GM21717 (cell line): ENCODE results near the gene DPYD.

Source experiments
- ATAC-seq: cut with Tn5 transposase; IDR thresholded peaks from one replicate; pipeline ENCODE4 v1.9.1; 2021; ENCODE audit warnings: mild to moderate bottlenecking, moderate library complexity; ENCODE audit not compliant: unreplicated experiment

Gene DPYD

DNA sequence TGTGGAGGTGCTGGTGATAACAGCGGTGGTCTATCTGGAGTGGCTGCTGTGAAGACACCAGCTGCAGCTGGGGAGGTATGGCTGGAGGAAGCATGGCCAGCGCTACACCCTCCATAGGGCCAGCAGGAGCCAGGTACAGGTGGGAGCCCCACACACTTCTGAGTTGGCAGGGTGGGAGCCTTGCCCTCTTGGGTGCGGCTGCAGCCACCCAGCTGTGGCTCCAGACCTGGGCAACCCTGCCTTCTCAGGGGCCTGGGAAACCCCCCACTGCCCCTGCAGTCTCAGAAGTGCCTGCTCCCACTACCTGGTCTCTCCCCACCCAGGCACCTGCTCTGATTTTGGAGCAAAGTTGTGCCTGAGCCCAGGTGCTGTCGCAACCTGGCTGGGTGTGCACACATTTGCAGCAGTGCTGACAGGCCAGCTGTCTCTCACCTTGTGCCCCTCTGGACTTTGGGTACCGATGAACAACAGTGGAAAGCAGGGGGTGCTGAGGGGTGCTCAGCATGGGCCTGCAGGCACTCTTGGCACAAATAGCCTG lies 76.2 kb downstream of the DPYD start:
- no peak for ATAC-seq

DNA sequence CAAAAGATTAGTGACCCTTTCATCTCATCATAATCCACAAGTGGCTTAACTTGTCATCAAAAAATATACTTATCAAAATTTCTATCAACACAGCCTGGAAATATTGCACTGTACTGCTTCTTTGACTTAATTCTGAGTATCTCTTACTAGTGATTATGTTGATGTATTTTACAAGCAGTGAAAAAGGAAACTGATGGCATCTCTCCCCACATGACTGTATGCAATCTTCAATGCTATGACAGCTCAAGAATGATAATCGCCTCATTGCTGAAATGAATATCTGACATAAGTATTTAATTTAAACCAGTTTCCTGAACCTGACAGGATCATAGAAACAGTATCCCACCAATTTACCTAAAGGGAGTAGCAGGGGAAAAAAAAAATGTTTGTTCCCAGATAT lies 79.5 kb downstream of the DPYD start:
- no peak for ATAC-seq

DNA sequence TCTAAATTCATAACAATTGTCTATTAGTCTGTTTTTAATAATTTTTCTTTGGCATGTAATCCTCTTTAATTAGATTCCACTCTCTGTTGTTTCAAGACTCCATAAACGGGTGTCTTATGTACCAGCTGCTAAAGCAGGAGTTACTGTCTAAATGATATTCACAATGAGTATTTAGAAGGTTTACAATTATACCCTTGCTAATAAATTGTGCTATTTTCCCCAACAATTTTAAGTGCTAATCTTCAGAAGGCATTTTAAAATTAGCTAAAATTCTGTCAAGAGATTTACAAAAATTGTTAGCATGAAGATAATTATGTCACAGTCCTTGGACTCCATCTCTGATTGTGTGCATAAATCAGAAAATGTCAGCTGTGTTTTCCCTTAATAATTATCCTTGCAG lies 83.7 kb downstream of the DPYD start:
- no peak for ATAC-seq

DNA sequence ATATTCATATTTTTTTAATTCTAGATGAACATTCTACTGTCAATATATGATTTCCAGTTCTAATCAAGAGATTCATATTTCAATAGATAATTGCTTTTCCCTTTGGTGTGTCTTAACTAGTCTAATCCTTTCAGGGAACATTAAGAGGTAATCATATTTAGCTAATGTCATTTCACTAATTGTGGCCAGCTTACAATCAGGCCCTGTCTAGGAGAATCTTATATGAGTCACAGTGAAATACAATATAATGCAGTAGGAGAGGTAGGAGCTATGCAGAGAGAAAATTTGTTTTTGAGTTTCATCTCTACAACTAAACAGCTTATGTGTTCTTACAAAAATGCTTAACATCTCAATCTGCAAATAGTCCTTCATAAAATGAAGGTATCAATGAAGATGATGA lies 85.9 kb downstream of the DPYD start:
- ATAC-seq = no peak

DNA sequence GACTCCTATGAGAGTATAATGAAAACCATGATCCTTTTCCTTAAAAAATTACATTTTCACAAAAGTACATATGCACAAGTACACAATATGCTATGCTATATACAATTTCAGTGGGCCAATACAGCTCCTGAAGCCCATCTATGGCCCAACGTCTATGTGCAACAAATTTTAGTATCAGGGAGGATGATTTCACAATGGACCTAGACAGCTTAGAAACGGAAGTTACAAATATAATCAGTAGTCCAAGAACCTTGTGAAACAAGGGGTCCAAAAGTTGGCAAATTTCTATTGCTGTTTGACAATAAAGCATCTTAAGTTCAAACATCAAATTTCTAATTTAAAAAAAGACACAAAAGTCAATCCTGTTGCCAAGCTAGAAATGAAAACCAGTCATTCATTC lies 87.0 kb downstream of the DPYD start:
- ATAC-seq = no peak

DNA sequence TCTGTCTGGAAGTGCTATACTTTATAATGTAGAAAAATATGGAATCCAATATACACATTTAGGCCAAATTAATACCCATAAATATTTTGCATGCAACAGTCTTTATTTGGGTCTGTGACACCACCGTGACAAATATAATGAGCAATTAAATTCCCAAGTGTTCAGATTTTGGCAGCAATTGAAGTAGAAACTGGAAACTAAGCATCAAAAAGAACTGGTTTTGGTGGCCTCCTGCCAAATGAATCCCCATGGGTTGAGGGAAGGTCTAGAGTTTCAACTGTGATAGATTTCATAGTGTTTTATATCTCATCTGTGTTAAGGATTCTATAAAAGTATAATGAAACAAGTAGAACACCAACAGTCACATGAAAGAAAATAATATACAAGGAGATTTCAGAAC lies 88.4 kb downstream of the DPYD start:
- ATAC-seq = no peak

DNA sequence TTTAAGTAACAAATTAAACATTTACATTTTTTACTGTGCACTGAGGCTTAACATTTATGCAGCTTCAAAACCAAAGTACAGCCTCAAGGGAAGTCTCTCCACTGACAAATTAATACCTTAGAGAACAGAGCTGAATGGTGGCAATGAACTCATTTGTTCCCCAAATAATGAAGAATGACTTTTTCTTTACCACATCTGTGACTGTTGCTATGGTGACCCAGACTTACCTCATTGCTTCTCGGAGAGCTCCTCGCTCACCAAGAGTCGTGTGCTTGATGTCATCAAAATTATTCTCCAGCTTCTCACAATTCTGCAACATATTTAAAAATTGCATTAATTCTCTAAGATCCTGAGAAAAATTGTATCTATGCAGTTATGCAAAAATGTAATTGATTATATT lies 92.9 kb downstream of the DPYD start:
- ATAC-seq = peak; percentile 62

DNA sequence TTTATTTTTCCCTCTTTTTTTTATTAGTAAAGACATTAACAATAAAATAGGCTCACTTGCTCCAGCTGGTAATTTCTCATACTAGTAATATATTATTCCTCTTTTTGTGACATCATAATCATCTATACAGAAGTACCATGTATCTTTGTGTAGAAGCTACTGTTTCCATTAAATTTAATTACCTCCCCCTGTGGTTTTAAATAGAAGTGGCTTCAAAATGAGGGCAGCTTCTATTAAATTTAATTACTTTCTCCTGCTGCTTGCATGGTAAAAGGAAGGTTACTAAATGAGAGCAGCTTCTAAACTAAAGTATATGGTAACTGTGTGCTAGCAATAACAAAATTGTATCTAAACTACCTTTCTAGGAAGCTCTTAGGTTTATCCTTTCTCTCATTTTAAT lies 94.0 kb downstream of the DPYD start:
- no peak for ATAC-seq

DNA sequence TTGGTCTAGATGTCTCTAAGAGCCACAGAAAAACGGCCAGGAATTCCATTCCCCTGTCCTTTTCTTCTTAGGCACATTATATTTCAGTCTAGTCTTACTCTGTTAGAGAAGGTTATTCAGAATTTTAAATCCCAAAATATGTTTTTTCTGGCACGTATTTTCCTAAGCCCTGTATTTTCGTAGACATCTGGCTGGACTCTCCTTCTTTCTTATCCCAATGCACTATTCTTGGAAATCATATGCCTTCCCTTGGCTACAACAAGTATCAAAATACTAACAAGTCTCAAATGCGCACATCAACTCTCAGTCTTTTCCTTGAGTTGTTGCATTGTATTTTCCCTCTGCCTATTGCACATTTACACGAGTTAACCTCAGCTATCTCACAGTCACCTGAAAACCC lies 96.2 kb downstream of the DPYD start:
- ATAC-seq = no peak

DNA sequence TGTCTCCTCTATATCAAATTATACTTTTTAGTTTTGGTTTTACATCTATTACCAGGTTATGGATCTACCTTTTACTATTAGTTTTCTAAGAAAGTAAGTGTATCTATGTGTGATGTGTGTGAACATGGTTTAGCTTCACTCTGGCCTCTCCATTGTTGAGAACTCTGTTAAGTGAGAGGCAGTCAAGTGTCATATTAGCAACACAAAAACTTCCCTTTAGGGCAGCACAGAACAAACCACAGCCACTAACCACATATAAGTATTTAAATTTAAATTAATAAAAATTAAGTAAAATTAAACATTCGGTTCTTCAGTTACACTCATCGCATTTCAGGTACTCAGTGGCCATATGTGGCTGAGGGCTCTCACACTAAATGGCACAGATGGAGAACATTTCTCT lies 96.6 kb downstream of the DPYD start:
- ATAC-seq = no peak

DNA sequence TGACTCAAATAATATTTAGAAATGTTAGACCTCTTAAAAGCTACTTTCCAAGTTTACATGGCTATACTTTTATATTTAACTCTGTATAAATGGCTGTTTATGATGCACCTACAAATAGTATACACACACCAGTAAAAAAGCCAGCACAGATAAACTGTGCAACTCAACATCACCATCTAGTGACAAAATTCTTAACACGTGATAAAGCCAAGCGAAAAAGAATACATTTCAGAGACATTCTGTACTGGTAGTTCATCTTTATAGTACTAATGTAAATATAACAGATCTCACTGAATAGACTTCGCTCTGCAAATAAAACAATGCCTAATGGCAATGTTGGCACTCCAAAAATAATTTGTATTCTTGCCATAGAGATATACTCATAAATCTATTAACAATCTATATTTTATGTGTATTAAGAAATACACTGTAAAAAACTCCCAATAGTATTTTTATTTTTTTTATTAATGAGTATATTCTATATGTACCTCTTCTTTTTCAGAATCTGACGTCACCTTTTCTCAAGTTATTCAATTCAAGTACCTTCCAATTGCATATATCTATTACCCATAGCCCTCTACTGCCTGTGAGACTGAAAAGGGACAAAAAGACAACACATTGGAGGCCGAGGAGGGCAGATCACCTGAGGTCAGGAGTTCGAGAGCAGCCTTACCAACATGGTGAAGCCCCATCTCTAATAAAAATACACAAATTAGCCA lies 100.2 kb downstream of the DPYD start:
- ATAC-seq = no peak

DNA sequence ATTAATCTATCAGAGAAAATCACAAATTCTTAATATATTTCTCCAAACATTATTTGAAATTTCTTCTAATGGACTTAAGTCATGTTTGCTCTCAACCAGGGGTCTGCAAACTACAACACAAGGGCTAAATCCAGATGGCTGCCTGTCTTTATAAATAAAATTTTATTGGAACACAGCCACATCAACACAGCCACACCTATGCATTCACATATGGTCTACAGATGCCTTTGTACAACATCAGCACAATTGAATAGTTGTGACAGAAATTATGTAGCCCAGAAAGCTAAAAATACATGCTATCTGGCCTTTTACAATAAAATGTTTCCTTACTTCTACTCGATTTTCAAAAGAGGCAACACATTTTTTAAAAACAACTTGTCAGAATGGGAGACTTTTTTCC lies 103.9 kb downstream of the DPYD start:
- ATAC-seq = no peak

DNA sequence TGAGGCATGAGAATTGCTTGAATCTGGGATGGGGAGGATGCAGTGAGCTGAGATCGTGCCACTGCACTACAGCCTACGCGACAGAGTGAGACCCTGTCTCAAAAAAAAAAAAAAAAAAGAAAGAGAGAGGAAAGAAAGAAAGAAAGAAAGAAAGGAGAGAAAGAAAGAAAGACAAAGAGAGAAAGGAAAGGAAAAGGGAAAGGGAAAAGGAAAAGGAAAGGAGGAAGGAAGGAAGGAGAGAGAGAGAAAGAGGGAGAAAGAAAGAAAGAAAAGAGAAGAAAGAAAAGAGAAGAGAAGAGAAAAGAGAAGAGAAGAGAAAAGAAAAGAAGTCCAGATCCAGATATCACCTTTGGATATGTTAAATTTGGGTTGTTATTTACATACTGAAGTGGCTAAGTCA lies 106.0 kb downstream of the DPYD start:
- no peak for ATAC-seq

DNA sequence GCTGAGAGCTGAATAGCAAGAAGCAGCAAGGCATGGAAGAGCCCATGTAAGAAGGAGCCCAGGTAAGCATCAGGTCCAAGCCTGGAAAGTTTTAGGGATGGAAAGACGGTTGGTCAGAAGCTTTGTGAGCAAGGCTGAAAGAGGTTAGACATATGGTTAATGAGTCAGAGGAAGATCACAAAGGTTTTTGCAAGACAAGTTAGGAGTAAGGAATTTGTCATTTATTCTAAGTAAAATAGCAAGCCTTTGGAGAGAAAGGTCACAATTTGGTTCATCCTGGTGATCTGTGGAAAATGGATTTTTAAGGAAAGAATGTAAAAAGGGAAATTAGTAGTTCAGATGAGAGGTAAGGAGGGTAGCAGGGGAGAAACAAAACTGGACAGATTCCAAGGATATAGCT lies 106.7 kb downstream of the DPYD start:
- ATAC-seq = no peak

DNA sequence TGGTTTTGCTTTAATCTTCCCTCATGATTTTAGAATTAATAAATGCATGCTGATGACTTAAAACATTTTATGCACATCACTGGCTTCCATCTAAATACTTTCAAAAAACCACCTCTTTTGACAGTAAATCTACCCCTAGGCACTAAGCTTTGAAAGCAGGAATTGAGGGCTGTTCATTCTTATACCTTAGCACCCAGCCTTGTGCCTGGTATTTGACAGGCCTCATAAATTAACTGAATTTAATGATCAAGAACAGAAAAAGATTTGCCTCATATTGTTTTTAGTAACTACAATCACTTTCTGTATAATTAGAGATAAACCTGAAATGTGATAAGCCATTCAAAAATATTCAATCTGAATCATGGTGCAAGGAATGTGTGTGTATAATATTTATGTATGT lies 108.8 kb downstream of the DPYD start:
- no peak for ATAC-seq

DNA sequence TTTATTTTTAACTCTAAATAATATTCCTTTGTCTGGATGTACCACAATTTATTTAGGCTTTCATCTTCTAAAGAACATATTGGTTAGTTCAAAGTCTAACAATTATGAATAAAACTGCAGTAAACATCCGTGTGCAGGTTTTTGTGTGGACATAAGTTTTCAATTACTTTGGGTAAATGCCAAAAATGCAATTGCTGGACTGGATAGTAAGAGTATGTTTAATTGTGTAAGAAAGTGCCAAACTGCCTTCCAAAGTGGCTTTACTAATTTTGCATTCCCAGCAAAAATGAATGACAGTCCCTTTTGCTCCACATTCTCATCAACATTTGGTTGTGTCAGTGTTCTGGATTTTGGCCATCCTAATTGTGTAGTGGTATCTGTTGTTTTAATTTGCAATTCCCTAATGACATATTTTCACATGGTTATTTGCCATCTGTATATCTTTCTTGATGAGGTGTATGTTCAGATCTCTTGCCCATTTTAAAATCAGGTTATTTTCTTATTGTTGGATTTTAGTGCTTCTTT lies 113.8 kb downstream of the DPYD start:
- no peak for ATAC-seq

DNA sequence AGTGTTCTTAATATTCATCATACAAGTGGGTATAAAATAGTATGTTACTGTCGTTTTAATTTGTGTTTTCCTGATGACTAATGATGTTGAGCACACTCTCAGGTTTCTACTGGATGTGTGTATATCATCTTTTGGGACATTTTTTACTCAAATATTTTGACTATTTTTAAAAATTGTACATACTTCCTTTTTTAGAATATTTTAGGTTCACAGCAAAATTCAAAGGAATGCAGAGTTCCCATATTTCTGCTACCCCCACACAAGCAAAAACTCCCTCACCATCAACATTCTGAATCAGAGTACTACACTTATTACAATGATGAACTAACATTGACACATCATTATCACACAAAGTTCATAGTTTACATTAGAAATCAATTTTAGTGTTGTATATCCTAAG lies 114.5 kb downstream of the DPYD start:
- ATAC-seq = no peak

DNA sequence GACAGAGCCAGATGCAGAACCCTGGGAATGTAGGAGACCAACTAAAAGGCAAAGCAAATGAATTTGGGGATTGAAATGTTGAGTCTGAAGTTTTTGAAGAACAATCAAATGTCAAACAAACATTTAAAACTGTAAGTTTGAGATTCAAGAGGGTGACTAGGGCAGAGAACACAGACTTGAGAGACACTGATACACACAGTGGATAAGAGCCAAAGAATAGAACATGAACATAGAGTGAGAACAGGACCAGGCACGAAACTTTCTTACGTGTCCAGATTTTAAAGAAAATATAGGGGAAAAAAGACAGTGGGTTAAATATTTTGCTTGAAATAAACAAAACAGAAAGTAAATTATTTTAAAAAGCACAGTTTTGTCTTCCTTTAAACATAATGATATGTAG lies 115.7 kb downstream of the DPYD start:
- ATAC-seq = no peak

DNA sequence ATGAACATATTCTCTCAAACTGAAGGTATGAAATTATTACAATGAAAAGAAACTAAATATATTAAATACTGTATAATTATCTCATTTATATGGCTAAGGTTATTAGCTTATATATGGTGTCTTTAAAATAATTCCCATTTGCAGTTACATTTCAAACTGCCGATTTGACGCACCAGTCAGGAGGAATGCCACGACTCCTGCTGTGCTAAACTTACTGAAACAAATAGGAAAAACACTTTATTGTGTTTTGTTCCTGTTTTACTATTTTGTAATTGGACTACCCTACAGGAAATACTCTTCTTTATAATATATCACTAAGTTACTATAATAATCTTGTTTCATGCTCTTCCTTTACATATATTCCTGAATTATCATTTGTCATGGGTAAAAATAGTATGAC lies 117.8 kb downstream of the DPYD start:
- no peak for ATAC-seq

DNA sequence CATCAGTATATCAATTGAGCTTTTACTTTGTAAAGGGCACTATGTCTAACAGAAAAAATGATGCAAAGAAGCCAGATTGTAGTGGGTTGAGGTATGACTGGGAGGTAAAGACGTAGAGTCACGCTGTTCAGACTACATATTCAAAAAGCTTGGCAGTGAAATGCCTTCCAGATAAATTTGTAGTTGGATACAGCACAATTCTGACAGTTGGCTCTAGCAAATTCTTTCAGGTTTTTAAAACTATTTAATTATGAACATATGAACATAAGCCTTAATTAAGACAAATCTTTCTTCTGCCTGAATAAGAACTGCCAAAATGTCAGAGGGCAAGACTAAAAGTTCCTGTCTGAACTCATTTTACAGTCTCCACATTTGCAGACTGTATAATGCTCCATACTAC lies 118.8 kb downstream of the DPYD start:
- no peak for ATAC-seq

DNA sequence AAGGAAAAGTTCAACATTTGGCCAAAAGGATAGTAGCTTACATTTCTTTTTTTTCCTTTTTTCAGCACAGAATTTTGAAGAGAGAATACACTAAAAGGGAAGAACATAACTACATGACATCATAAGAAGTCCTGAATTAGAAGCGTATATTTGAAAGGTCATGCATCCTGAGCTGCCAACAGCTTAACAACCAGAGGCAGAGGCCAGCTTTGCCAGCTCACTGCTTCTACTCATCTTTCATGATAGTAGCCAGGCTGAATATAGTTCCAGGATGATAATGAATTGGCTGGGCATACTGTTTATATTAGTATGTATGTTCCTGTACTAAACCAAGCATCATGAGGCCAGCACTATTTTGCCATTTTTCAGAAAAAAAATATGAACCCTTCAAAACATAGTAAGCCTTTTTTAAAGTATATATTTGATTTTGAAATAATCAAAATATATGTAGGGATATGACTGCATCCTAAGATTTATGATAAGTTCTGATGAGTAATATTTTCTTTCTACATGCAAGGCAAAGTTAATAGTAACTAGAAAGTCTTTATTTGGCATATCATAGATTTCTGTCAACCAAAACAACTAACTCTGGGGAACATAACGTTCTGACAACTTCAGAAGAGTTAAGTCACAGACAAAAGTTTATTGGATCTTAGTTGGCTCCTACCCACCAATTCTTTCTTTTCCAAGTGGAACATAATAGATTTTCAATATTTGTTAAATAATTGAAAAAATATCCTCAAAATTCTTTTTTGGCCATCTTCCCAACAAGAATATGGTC lies 123.2 kb downstream of the DPYD start:
- ATAC-seq = no peak

DNA sequence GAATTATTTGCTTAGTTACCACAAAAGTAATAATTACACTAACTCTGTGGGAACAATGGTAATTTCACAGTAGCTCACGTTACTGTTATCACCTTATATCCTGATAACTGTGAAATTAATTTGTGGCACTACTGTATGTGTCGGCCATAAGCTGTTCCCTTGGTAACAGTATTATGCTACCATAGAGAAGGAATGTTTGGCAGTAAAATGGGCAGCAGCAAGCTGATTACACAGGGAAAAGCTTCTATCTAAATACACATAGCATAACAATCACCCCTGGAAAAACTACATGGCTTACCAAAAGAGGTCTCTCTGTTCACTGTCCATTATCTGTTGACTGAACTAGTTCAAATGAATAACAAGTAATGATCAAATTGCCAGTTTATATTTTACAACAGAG lies 124.1 kb downstream of the DPYD start:
- no peak for ATAC-seq
